GM12801 (cell line): ENCODE data around the gene PHRF1.

ENCODE experiments used
- CTCF ChIP-seq: IDR thresholded peaks from one replicate; pipeline ENCODE4 v1.5.1; 2011; ENCODE audit warnings: control low read depth; ENCODE audit not compliant: insufficient read length; ENCODE audit errors: extremely low read depth

The PHRF1 gene

GRCh38 chr11:620201-620600, 43.9 kb downstream of the PHRF1 start:
- no peak for TF ChIP-seq CTCF

GRCh38 chr11:620935-621814, 44.9 kb downstream of the PHRF1 start:
- no peak for TF ChIP-seq CTCF

- TF ChIP-seq CTCF, result no peak
Observed at GRCh38 chr11:621838-622237, 45.6 kb downstream of the PHRF1 start.

GRCh38 chr11:623349-623869, 47.1 kb downstream of the PHRF1 start:
- TF ChIP-seq CTCF, result no peak

GRCh38 chr11:623999-624704, 47.9 kb downstream of the PHRF1 start:
- no peak for TF ChIP-seq CTCF

- no peak for TF ChIP-seq CTCF
Observed at GRCh38 chr11:624705-625635, 48.7 kb downstream of the PHRF1 start, which contains the start of gene CDHR5. Gene CDHR5 (minus strand): TSS chr11:624955. CDS start chr11:624902, 53 bp downstream.
